Ascending aorta (tissue), 2 donors: ENCODE measurements around the gene CHCHD1. TPM values are rescaled to one million over a fixed set of nuclear protein-coding genes. Genes with fewer than 3 reads are reported as not detected.

Experiments
- DNase-seq, 2 donors: peaks; one replicate each; pipeline ENCODE4 v3.0.0-alpha.2; 2019; ENCODE audit warnings: low spot score in 2 of 2
- H3K27ac ChIP-seq, 2 donors: fragments of 200-600 bp; sonication (generic); one replicate each; pipeline ENCODE4 v1.5.1; 2016 to 2017; ENCODE audit warnings: mild to moderate bottlenecking in 1 of 2
- H3K27me3 ChIP-seq: fragments of 200-600 bp; sonication (generic); one replicate; pipeline ENCODE4 v1.5.1; 2017
- H3K36me3 ChIP-seq, 2 donors: fragments of 200-600 bp; sonication (generic); one replicate each; pipeline ENCODE4 v1.5.1; 2016
- H3K4me1 ChIP-seq, 2 donors: fragments of 200-600 bp; sonication (generic); one replicate each; pipeline ENCODE4 v1.5.1; 2016 to 2017; ENCODE audit warnings: mild to moderate bottlenecking in 1 of 2
- H3K4me3 ChIP-seq, 2 donors: fragments of 200-600 bp; sonication (generic); one replicate each; pipeline ENCODE4 v1.5.1; 2016 to 2017; ENCODE audit warnings: mild to moderate bottlenecking in 1 of 2
- H3K9me3 ChIP-seq, 2 donors: fragments of 200-600 bp; sonication (generic); one replicate each; pipeline ENCODE4 v1.5.1; 2016
- CTCF ChIP-seq, 3 experiments: fragments of 200-600 bp in 2 of 3; fragments of 450-650 bp in 1 of 3; sonication (generic) in 2 of 3; IDR thresholded peaks; one replicate each; pipeline ENCODE4 v1.5.1; 2016 to 2019; ENCODE audit warnings: antibody characterized with exemption in 3 of 3, mild to moderate bottlenecking in 1 of 3, moderate library complexity in 1 of 3
- intact Hi-C: fragments of 100-400 bp; cut with DNase I; formaldehyde crosslinking; loops from one replicate; pipeline ENCODE4 v1.15.1; 2023
- total RNA-seq: library from RNA; depleted of rRNA; stranded (reverse); fragments of >200 nt; gene quantifications from one replicate; pipeline ENCODE4 v1.1.0, GENCODE V29; 2016

The CHCHD1 gene
- total RNA-seq, 1 donor from 2014 or later, result 24.5 TPM

GRCh38 chr10:73750819-73751218 is 31.0 kb upstream of the CHCHD1 start:
- Histone ChIP-seq H3K27me3 (no peaks in the 10 kb centered on the region), H3K4me1 (peaks cover 0 to 11% of the 10 kb centered on the region in 2 donors), H3K4me3 (no peak overlapping the region), H3K9me3 (no peaks in the 10 kb centered on the region), H3K27ac (no peak overlapping the region), H3K36me3 (peaks cover 83 to 85% of the 10 kb centered on the region in 2 donors)
- DNase-seq, result no peak
- intact Hi-C loops, result no loop called here
- TF ChIP-seq CTCF (IDR thresholded peaks at IDR 0.05), result no peak

- DNase-seq, result no peak
- intact Hi-C loops, result no loop called here
- no peaks in the 10 kb centered on the region for H3K4me1 ChIP-seq
Observed at GRCh38 chr10:73756183-73756582, 25.7 kb upstream of the CHCHD1 start.

GRCh38 chr10:73758704-73759511 is 22.9 kb upstream of the CHCHD1 start:
- Histone ChIP-seq H3K9me3 (no peaks in the 10 kb centered on the region), H3K27ac (no peak overlapping the region), H3K36me3 (peaks cover 65 to 68% of the 10 kb centered on the region in 2 donors), H3K4me1 (no peaks in the 10 kb centered on the region), H3K4me3 (no peak overlapping the region), H3K27me3 (no peaks in the 10 kb centered on the region)
- DNase-seq, result no peak
- no peak for TF ChIP-seq CTCF (IDR thresholded peaks at IDR 0.05)
- intact Hi-C loops, result no loop called here

More at GRCh38 chr10:73756183-73756582, 25.7 kb upstream of the CHCHD1 start:
- H3K36me3 ChIP-seq, result peaks cover 65 to 68% of the 10 kb centered on the region in 2 donors
- no peaks in the 10 kb centered on the region for H3K9me3 ChIP-seq
- H3K4me3 ChIP-seq, result no peak overlapping the region
- no peaks in the 10 kb centered on the region for H3K27me3 ChIP-seq
- TF ChIP-seq CTCF (IDR thresholded peaks at IDR 0.05), result no peak
- no peak overlapping the region for H3K27ac ChIP-seq

GRCh38 chr10:73759512-73760115 is 22.2 kb upstream of the CHCHD1 start:
- intact Hi-C loops, result no loop called here
- no peaks in the 10 kb centered on the region for H3K27me3 ChIP-seq
- H3K9me3 ChIP-seq, result no peaks in the 10 kb centered on the region
- H3K27ac ChIP-seq, result no peak overlapping the region
- peaks cover 65 to 68% of the 10 kb centered on the region in 2 donors for H3K36me3 ChIP-seq
- DNase-seq, result no peak
- no peak for TF ChIP-seq CTCF (IDR thresholded peaks at IDR 0.05)
- H3K4me1 ChIP-seq, result no peaks in the 10 kb centered on the region
- H3K4me3 ChIP-seq, result no peak overlapping the region

GRCh38 chr10:73761781-73762180 is 20.1 kb upstream of the CHCHD1 start:
- H3K27me3 ChIP-seq, result no peaks in the 10 kb centered on the region

More at GRCh38 chr10:73761781-73762180, 20.1 kb upstream of the CHCHD1 start:
- H3K27ac ChIP-seq, result no peak overlapping the region
- H3K4me3 ChIP-seq, result no peak overlapping the region
- no peaks in the 10 kb centered on the region for H3K4me1 ChIP-seq
- TF ChIP-seq CTCF (IDR thresholded peaks at IDR 0.05), result no peak
- intact Hi-C loops, result no loop called here
- H3K36me3 ChIP-seq, result peaks cover 79 to 81% of the 10 kb centered on the region in 2 donors
- DNase-seq, result no peak
- no peaks in the 10 kb centered on the region for H3K9me3 ChIP-seq
